HG03342 (cell line): ENCODE results near the gene SPECC1.
"Not testable (repeated sequence)": the region's sequence is repeated elsewhere in the genome, so short reads cannot be mapped to it uniquely, and the experiment has no call there.

ENCODE experiments used
- ATAC-seq: cut with Tn5 transposase; IDR thresholded peaks from one replicate; pipeline ENCODE4 v1.9.1; 2021; ENCODE audit warnings: mild to moderate bottlenecking, moderate library complexity; ENCODE audit not compliant: unreplicated experiment

SPECC1 gene

GRCh38 chr17:20067711-20068110 lies 58.6 kb downstream of the SPECC1 start:
- ATAC-seq = no peak

GRCh38 chr17:20068445-20068844 lies 59.3 kb downstream of the SPECC1 start:
- no peak for ATAC-seq

DNA sequence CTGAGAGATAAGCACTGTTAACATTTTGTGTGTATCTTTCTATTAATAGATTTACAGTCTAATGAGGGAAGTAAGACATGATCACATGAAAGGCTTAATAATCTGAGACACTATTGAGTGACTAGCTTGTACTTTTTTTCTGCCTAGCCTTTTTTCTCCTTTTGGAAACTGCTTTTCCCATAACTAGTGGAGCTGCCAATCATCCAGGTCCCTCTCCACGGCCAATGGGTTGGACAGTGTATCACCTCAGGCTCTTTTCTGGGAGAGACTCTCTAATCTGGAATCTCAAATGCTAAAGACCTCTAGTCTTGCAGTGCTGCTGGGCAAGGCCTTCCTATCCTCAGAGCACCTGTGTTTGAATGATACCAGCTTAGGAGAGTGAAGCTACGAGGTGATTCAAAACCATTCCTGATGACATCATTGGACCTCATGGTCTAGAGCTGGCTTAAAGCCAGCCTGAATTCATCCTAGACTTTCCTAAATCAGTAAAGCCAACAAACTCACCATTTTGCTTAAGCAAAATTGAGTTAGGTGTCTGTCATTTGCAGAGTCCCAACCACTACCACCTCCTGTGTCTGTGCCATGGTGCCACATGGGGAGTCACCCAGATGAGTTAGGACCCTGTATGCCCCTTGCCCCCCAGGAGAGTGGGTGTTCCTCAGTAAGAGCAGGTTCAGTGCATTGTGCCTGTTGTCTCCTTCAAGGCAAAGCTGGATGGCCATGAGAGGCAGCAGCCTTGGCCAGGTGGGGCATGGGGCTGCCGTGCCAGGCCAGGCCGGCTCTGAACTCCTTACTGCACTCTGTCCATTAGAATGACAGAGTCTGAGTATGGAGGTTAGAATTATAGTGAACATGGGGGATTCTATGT lies 62.9 kb downstream of the SPECC1 start:
- ATAC-seq = no peak

GRCh38 chr17:20072692-20072992 lies 63.5 kb downstream of the SPECC1 start:
- no peak for ATAC-seq

DNA sequence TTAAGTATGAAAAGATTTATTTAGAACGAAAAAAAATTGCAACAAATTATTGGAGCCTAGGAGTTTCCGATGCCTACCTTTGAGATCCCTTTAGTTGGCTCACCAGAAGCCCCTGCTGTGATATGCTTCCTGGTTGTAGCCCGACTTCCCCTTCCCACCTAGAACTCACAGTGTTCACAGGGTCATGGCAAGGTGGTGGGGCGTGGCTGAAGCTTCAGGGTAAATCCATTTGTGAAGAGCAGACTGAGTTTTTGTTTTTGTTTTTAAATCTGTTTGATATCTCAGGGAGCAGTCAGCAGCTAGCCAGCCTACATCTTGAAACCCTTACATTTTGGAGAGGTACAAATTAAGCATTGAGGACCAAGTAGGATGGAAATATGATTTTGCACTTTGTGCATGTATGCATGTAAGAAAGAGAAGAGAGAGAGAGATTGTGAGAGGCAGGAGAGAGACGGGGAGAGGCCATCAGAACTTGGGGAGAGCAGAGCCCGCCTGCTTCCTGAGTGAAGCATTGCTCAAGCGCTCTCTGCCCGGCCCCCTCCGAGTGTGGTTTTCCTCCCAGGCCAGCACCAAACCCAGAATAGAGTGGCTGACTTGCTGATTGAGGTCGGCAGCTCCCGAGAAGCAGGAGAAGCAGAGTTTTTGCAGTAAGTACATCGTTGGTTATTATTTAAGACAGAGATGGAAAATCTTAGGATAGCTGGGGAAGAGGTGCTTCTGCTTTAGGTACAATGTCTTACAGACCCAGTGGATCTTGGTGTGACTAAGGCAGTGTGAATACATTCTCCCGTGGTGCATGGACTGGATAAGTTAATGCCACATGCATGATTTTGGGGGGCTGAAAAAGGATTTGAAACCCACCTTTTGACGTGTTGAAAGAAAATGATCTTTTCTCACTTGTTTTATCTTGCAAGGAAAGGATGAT lies 64.2 kb downstream of the SPECC1 start:
- peak; percentile 49 for ATAC-seq

- ATAC-seq = no peak
Measured at GRCh38 chr17:20074001-20074400, 64.8 kb downstream of the SPECC1 start.

GRCh38 chr17:20074489-20074888 lies 65.3 kb downstream of the SPECC1 start:
- ATAC-seq = peak; percentile 44

GRCh38 chr17:20076137-20076536 lies 67.0 kb downstream of the SPECC1 start:
- not testable (repeated sequence) for ATAC-seq

DNA sequence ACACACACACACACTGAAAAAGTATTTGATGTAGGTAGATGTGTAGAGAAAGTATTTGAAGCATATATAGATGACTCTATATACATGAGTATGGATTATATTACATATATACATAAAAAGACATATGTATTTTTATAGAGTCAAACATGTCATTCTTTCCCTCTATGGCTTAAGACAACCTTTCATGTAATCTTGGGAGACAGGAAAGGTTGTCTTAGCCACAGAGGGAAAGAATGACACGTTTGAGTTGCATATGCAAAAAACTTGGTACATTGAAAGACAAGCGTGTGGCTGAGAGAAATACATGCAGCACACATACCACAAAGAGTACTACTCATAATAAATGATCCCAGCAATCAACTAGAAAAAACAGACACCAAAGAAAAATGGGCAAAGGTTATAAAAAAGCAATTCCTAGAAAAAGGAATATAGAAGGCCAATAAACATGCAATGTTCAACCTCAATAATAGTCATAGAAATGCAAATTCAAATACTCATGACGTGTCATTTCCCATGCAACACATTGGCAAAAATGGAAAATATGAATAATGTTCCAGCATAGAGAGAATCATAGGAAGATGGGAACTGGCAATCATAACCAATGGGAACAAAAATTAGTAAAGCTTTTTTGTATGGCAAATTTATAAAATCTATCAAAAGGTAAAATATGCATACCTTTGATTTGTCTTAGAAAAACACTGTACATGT lies 69.0 kb downstream of the SPECC1 start:
- ATAC-seq = no peak

DNA sequence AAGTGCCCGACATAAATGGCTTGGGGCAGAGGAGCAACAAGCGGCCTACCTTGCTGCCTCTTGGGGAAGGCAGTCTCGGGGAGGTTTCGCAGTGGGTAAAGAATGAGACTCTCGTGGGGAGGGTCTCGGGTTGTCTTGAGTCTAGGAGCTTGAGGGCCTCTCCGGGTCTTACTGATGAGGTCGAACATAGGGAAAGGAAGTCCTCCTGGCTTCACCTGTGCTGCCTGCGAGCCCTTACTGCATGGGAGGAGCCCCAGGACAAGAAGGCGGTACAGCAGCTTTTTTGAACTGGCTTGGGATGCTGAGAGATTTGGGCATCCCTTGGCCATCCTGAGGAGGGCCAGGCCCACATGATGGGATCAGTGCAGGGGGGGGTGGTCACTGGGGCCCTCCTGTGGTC lies 71.4 kb downstream of the SPECC1 start:
- ATAC-seq = no peak

DNA sequence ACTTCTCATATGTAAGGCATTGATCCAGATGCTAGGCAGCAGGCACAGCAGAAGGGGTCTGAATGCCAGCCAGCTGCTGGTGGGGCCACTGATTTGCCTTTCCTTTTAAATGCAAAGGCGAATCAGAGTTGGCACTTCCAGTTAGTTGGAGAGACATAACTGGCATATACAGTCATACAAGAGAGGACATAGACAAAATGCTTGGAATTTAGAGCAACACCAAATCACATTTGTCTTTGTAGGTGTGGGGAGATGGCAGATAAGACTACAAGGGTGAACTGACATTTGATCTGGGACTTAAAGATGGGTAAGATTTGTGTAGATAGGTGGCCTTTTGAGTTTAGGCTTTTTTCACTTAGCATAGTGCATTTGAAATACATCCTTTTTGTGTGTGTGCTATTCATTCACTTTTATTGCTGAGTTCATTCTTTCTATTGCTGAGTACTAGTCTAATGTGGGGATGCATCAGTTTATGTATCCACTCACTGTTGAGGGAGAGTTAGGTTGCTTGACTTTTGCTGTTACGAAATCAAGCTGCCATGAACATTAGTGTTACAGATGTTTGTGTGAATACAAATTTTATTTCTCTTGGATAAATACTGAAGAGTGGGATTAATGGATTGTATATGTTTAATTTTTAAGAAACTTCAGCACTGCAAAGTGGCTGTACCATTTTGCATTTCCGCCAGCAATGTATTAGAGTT lies 74.1 kb downstream of the SPECC1 start:
- no peak for ATAC-seq

- no peak for ATAC-seq
Measured at GRCh38 chr17:20084621-20085282, 75.6 kb downstream of the SPECC1 start.

- ATAC-seq = no peak
Measured at GRCh38 chr17:20085283-20085845, 76.2 kb downstream of the SPECC1 start.

GRCh38 chr17:20086416-20087076 lies 77.4 kb downstream of the SPECC1 start:
- no peak for ATAC-seq

DNA sequence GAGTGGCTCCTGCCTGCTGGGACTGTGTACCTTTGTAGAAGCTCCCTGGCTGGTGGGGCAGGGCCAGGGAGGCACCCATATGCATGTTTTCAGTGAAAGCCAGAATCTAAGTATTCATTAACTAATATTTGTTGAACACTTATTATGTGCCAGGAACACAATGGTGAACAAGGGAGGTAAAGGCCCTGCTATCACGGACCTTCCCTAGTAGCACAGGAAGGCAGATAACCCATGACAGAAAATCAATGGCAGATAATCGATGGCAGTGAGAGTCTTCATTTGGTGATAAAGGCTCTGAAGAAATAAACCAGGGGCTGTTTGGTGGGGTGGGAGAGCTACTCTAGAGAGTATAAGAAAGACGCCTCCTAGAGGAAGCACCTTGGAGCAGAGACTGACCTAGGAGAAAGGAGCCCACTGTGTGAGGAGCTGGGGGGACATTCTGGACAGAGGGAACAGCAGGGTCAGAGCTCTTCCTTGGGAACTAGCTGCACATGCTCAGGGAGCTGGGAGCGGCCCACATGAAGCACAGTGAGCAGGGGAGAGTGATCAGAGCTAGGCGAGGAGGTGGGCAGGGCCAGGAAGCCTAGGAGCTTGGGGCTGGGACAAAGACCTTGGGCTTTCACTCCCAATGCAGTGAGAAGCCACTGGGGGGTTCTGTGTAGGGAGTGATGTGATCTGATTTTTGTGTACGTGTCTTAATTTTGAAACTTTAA lies 78.5 kb downstream of the SPECC1 start:
- no peak for ATAC-seq

DNA sequence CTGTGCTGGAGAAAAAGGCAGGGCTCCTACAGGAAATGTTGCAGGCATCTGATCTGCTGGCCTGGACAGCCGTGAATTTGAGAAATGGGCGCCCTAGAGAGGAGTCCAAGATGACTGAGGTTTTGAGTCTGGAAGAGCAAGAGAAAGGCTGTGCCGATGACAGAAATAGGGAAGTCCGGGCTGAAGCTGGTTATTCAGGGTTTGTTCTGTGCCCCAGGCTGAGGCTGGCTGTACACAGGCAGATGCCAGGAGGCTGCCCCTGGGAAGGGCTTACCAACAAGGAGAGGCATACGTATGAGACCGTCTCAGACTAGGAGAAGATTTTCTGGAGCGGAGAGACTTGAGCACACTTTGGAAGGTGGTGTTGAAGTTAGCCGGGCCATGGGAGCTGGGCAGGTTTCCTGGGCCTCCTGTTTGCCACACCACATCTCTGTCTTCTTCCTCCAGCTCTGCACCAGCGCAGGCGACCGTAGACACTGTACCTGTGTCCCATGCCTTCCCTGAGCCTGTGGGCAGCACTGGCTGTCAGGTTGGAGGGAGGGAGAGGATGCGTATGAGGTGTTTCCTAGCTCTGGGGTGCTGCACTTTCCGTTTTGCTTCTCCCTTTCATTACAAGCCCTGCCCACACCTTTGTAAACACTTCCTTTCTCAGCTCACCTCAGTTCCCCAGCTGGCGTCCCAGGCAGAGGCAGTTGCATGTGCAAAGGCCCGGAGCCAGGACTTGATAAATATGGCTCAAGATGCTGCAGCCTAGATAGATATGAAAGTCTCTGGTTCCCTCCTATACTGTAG lies 80.8 kb downstream of the SPECC1 start:
- ATAC-seq = no peak

- ATAC-seq = no peak
Measured at GRCh38 chr17:20091174-20092029, 82.2 kb downstream of the SPECC1 start.
